Lower leg skin (tissue), 3 donors: ENCODE data around the gene PYY.

Source experiments
- POLR2A ChIP-seq, 2 donors: fragments of 450-650 bp; IDR thresholded peaks; one replicate each; pipeline ENCODE4 v1.6.1; 2016 to 2017; ENCODE audit warnings: antibody characterized with exemption in 2 of 2, mild to moderate bottlenecking in 1 of 2, moderate library complexity in 1 of 2
- TF ChIP-seq, protein P1 (sequence below), 3 donors: fragments of 450-650 bp; IDR thresholded peaks; one replicate each; pipeline ENCODE4 v1.5.1; 2016; ENCODE audit warnings: antibody characterized with exemption in 3 of 3, mild to moderate bottlenecking in 3 of 3, moderate library complexity in 2 of 3

DNA sequence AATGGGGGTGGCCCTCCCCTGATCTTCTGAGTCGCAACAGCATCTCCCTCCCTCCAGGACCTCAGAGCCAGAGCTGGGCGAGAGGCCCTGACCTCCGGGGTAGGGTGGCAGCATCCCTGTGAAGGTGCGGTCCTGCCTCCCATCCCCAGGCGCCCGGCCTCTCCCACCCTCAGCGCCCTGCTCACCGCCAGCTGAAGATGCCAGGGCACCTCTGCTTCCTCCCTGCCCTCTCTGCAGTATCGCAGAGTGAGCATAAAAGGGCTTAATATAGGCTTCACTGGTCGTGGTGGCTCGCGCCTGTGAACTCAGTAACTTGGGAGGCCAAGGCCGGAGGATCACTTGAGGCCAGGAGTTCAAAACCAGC is 35.7 kb downstream of the PYY start:
- TF ChIP-seq, protein P1, sequence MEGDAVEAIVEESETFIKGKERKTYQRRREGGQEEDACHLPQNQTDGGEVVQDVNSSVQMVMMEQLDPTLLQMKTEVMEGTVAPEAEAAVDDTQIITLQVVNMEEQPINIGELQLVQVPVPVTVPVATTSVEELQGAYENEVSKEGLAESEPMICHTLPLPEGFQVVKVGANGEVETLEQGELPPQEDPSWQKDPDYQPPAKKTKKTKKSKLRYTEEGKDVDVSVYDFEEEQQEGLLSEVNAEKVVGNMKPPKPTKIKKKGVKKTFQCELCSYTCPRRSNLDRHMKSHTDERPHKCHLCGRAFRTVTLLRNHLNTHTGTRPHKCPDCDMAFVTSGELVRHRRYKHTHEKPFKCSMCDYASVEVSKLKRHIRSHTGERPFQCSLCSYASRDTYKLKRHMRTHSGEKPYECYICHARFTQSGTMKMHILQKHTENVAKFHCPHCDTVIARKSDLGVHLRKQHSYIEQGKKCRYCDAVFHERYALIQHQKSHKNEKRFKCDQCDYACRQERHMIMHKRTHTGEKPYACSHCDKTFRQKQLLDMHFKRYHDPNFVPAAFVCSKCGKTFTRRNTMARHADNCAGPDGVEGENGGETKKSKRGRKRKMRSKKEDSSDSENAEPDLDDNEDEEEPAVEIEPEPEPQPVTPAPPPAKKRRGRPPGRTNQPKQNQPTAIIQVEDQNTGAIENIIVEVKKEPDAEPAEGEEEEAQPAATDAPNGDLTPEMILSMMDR (IDR thresholded peaks at IDR 0.05): no peak
- TF ChIP-seq POLR2A (IDR thresholded peaks at IDR 0.05): no peak
